Endothelial cell of umbilical vein (primary cell): ENCODE data around the gene TMEM59L. TPM values are rescaled to one million over a fixed set of nuclear protein-coding genes. Genes with fewer than 3 reads are reported as not detected.

Experiments
- BruUV-seq: library from RNA; stranded (reverse); fragments of 400-500 nt; replicated peaks from 2 replicates; lab custom pipeline; 2021; lab: Mats Ljungman, UMichigan
- CTCF ChIA-PET: fragments of 300-600, 350-600 bp; sonication (Branson Sonifier 250); formaldehyde crosslinking; loops from one replicate; lab custom pipeline; 2021; ENCODE audit warnings: antibody characterized with exemption, inconsistent platforms; lab: Charles Lee
- POLR2A ChIA-PET: fragments of 300-600, 350-600 bp; sonication (Branson Sonifier 250); formaldehyde crosslinking; loops from one replicate; lab custom pipeline; 2021; ENCODE audit warnings: antibody characterized with exemption, inconsistent platforms; lab: Charles Lee
- DNase-seq: peaks from one replicate; pipeline ENCODE4 v3.0.0-alpha.2; 2011; ENCODE audit warnings: low read depth, low spot score
- FAIRE-seq: peaks from 2 replicates; lab custom pipeline; 2011; peaks lifted over from hg19 to GRCh38; lab: Jason Lieb, UNC
- H2AFZ ChIP-seq: 2 replicates; pipeline ENCODE4 v1.6.0; 2012; ENCODE audit warnings: low read depth, low read length, control low read depth, inconsistent platforms
- H3K27ac ChIP-seq: 2 replicates; pipeline ENCODE4 v1.5.1; 2011; ENCODE audit warnings: low read depth, mild to moderate bottlenecking, control low read depth, low read length, moderate library complexity; ENCODE audit not compliant: insufficient read depth
- H3K27me3 ChIP-seq, 2 experiments: 2 replicates each; pipeline versions ENCODE4 v1.6.0 to v1.6.1; 2011; ENCODE audit warnings: low read length in 2 of 2, mixed read lengths in 1 of 2; ENCODE audit not compliant: control insufficient read depth in 2 of 2, insufficient read depth in 2 of 2
- H3K36me3 ChIP-seq, 2 experiments: 2 replicates in 1 of 2; 3 replicates in 1 of 2; pipeline ENCODE4 v1.5.1; 2011; ENCODE audit warnings: low read length in 2 of 2, mild to moderate bottlenecking in 1 of 2, moderate library complexity in 1 of 2; ENCODE audit not compliant: control insufficient read depth in 2 of 2, insufficient read depth in 2 of 2; ENCODE audit errors: extremely low read depth in 1 of 2
- H3K4me1 ChIP-seq: 3 replicates; pipeline ENCODE4 v1.5.1; 2011; ENCODE audit warnings: mild to moderate bottlenecking, low read length; ENCODE audit not compliant: control insufficient read depth, insufficient read depth; ENCODE audit errors: extremely low read depth
- H3K4me2 ChIP-seq: 2 replicates; pipeline ENCODE4 v1.6.1; 2011; ENCODE audit warnings: low read length, control low read depth, mixed read lengths; ENCODE audit not compliant: insufficient read depth
- H3K4me3 ChIP-seq, 3 experiments: fragments of 200-600 bp in 1 of 3; sonication (generic), shearing (Covaris generic) in 1 of 3; replicated peaks in 1 of 3; 2 replicates each; pipeline ENCODE4 v1.5.1; 2011 to 2016; ENCODE audit warnings: control low read depth in 3 of 3, low read length in 3 of 3, mild to moderate bottlenecking in 2 of 3, inconsistent platforms in 1 of 3, low read depth in 1 of 3, moderate library complexity in 1 of 3; ENCODE audit not compliant: insufficient read depth in 1 of 3
- H3K79me2 ChIP-seq: 2 replicates; pipeline ENCODE4 v1.6.0; 2012; ENCODE audit warnings: low read length, inconsistent platforms; ENCODE audit not compliant: control insufficient read depth, insufficient read depth
- H3K9ac ChIP-seq: replicated peaks from 2 replicates; pipeline ENCODE3; 2011; ENCODE audit warnings: low read length, control low read depth; ENCODE audit not compliant: insufficient read depth; ENCODE audit errors: extremely low read depth
- H3K9me1 ChIP-seq: replicated peaks from 3 replicates; pipeline ENCODE4 v1.6.0; 2011; ENCODE audit warnings: mild to moderate bottlenecking, low read length; ENCODE audit not compliant: control insufficient read depth, insufficient read depth; ENCODE audit errors: extremely low read depth
- H3K9me3 ChIP-seq: replicated peaks from 2 replicates; pipeline ENCODE4 v1.5.1; 2012; ENCODE audit warnings: low read length, inconsistent platforms; ENCODE audit not compliant: control insufficient read depth, insufficient read depth
- H4K20me1 ChIP-seq: replicated peaks from 2 replicates; pipeline ENCODE3; 2011; ENCODE audit warnings: mild to moderate bottlenecking, low read length; ENCODE audit not compliant: control insufficient read depth, insufficient read depth; ENCODE audit errors: extremely low read depth
- CTCF ChIP-seq, 2 donors: IDR thresholded peaks; 1 replicate in 1 of 2; 2 replicates in 1 of 2; pipeline ENCODE4 v1.5.1; 2011; ENCODE audit warnings: low read length in 2 of 2, mild to moderate bottlenecking in 2 of 2, moderate library complexity in 2 of 2, control low read depth in 1 of 2, inconsistent platforms in 1 of 2, low read depth in 1 of 2; ENCODE audit not compliant: insufficient read depth in 1 of 2; ENCODE audit errors: extremely low read depth in 1 of 2
- EZH2 ChIP-seq: IDR thresholded peaks from 2 replicates; pipeline ENCODE4 v1.6.1; 2012; ENCODE audit warnings: borderline replicate concordance, low read depth, mild to moderate bottlenecking, moderate library complexity, low read length, inconsistent platforms; ENCODE audit not compliant: severe bottlenecking
- FOS ChIP-seq: IDR thresholded peaks from 2 replicates; pipeline ENCODE4 v1.6.1; 2011; ENCODE audit warnings: mild to moderate bottlenecking, low read length, moderate library complexity, borderline replicate concordance; ENCODE audit not compliant: insufficient read depth
- GATA2 ChIP-seq: IDR thresholded peaks from 2 replicates; pipeline ENCODE4 v1.7.0; 2011; ENCODE audit warnings: low read depth, mild to moderate bottlenecking, moderate library complexity, mixed read lengths, low read length; ENCODE audit not compliant: insufficient read length, insufficient read depth
- JUN ChIP-seq: IDR thresholded peaks from 2 replicates; pipeline ENCODE4 v1.6.1; 2011; ENCODE audit warnings: borderline replicate concordance, low read depth; ENCODE audit not compliant: insufficient read length, insufficient read depth
- MAX ChIP-seq: IDR thresholded peaks from 2 replicates; pipeline ENCODE4 v1.6.1; 2011; ENCODE audit not compliant: insufficient read depth, insufficient read length
- MYC ChIP-seq: IDR thresholded peaks from one replicate; pipeline ENCODE4 v1.6.1; 2011; ENCODE audit warnings: mild to moderate bottlenecking, low read depth, low read length
- POLR2A ChIP-seq: IDR thresholded peaks from 2 replicates; pipeline ENCODE4 v1.6.1; 2012; ENCODE audit warnings: low read depth, mild to moderate bottlenecking, control low read depth, low read length
- POLR2AphosphoS5 ChIP-seq: IDR thresholded peaks from 2 replicates; pipeline ENCODE4 v1.6.1; 2012; ENCODE audit warnings: low read depth, mild to moderate bottlenecking, control low read depth, low read length, moderate library complexity; ENCODE audit not compliant: insufficient read depth
- dilution Hi-C: fragments of 300-500 bp; cut with MboI; formaldehyde crosslinking; loops from one replicate; pipeline ENCODE4 v1.15.0; 2019; ENCODE audit warnings: low sequenced_read_pairs; ENCODE audit not compliant: extremely low pct_ligation_motif_present
- intact Hi-C: fragments of 100-400 bp; cut with micrococcal nuclease; formaldehyde crosslinking; loops from one replicate; pipeline ENCODE4 v1.10.0; 2022
- polyA plus RNA-seq, 4 experiments: library from polyadenylated mRNA; depleted of rRNA in 3 of 4; stranded (reverse) in 3 of 4; unstranded in 1 of 4; fragments of >200 nt; gene quantifications; 2 replicates each; pipeline versions ENCODE4 v1.2.1 to v1.2.3, GENCODE V29; 2011 to 2012; ENCODE audit warnings: missing spikeins in 1 of 4
- total RNA-seq: library from RNA; stranded (reverse); gene quantifications from 2 replicates; pipeline ENCODE4 v1.2.3, GENCODE V29; 2021

TMEM59L gene
- total and polyA plus RNA-seq, 2 donors (not counting 3 experiments of a cell fraction or from before 2014, with no cell fraction given) = 0.43 to 0.97 TPM

GRCh38 chr19:18610556-18611326, 1.9 kb upstream of the TMEM59L start:
- CTCF ChIA-PET = no interaction called here
- no peaks in the 10 kb centered on the region for H3K36me3 ChIP-seq
- H2AFZ ChIP-seq = no peak overlapping the region
- TF ChIP-seq POLR2AphosphoS5 (no peak), MAX (no peak), JUN (no peak), GATA2 (no peak), POLR2A (no peak), FOS (peak; percentile 23), EZH2 (peak; percentile 16), CTCF (IDR thresholded peaks at IDR 0.05; ENCODE audit: extremely low read depth in 1 of 2, insufficient read depth in 1 of 2, low read depth in 1 of 2, low read length in 2 of 2) (no peak), MYC (no peak)
- H4K20me1 ChIP-seq = no peaks in the 10 kb centered on the region
- H3K27me3 ChIP-seq = peaks cover 67 to 78% of the 10 kb centered on the region in 2 experiments
- H3K27ac ChIP-seq = no peak overlapping the region
- intact Hi-C loops (loop anchor here (1.0 kb wide), 1 partner anchor 26 kb away; no protein-coding TSS in a partner anchor), dilution Hi-C loops (no loop called here)
- no TSS peak for BruUV-seq
- no peaks in the 10 kb centered on the region for H3K79me2 ChIP-seq
- no peak overlapping the region for H3K4me2 ChIP-seq
- POLR2A ChIA-PET = no interaction called here
- no peaks in the 10 kb centered on the region for H3K9me3 ChIP-seq
- no peak overlapping the region for H3K9ac ChIP-seq
- DNase-seq = no peak
- no peak for FAIRE-seq
- H3K9me1 ChIP-seq = no peaks in the 10 kb centered on the region
- H3K4me3 ChIP-seq = no peak overlapping the region
- peaks cover 16% of the 10 kb centered on the region for H3K4me1 ChIP-seq
